ENCODE data around the gene MZT2B.
"Not testable (repeated sequence)": the region's sequence is repeated elsewhere in the genome, so short reads cannot be mapped to it uniquely, and the experiment has no call there.

GRCh38 chr2:130180404-130181324 is 1.4 kb upstream of the MZT2B start:
- TF ChIP-seq TAF1 (IDR thresholded peaks at IDR 0.05; ENCODE audit: borderline replicate concordance, low read depth, low read length); RAD21 (IDR thresholded peaks at IDR 0.05; ENCODE audit: low read length); CTCF (IDR thresholded peaks at IDR 0.05); SIN3A (IDR thresholded peaks at IDR 0.05; ENCODE audit: borderline replicate concordance, low read depth, low read length); FOXM1 (IDR thresholded peaks at IDR 0.05; ENCODE audit: low read depth); MAX (IDR thresholded peaks at IDR 0.05; ENCODE audit: low read depth); GABPA (IDR thresholded peaks at IDR 0.05; ENCODE audit: low read depth); RXRA (IDR thresholded peaks at IDR 0.05; ENCODE audit: borderline replicate concordance, low read depth): not testable (repeated sequence)
- TF ChIP-seq, protein P1, sequence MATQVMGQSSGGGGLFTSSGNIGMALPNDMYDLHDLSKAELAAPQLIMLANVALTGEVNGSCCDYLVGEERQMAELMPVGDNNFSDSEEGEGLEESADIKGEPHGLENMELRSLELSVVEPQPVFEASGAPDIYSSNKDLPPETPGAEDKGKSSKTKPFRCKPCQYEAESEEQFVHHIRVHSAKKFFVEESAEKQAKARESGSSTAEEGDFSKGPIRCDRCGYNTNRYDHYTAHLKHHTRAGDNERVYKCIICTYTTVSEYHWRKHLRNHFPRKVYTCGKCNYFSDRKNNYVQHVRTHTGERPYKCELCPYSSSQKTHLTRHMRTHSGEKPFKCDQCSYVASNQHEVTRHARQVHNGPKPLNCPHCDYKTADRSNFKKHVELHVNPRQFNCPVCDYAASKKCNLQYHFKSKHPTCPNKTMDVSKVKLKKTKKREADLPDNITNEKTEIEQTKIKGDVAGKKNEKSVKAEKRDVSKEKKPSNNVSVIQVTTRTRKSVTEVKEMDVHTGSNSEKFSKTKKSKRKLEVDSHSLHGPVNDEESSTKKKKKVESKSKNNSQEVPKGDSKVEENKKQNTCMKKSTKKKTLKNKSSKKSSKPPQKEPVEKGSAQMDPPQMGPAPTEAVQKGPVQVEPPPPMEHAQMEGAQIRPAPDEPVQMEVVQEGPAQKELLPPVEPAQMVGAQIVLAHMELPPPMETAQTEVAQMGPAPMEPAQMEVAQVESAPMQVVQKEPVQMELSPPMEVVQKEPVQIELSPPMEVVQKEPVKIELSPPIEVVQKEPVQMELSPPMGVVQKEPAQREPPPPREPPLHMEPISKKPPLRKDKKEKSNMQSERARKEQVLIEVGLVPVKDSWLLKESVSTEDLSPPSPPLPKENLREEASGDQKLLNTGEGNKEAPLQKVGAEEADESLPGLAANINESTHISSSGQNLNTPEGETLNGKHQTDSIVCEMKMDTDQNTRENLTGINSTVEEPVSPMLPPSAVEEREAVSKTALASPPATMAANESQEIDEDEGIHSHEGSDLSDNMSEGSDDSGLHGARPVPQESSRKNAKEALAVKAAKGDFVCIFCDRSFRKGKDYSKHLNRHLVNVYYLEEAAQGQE (IDR thresholded peaks at IDR 0.05; ENCODE audit: low read depth, low read length) = not testable (repeated sequence)

Measured in SK-N-SH (cell line).